ENCODE results near the gene ANKFY1.

ANKFY1 gene

DNA sequence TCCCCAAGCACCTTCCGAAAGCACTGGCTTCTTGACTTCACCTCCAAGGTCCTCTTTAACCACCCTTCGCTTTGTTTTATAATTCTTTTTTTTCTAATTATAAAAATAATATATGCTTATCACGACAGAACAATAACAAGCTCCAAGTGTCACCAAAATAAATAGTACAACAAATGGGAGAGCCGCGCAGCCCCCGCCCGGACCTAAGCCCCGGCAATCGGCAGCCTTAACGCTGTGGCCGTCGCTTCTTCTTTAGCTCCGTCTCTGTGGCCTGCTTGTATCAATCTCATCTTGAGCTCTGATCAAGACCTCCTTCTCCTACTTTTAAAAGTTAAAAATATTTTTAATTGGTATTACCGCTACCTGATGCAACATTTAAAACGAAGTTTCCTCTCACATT, 78.1 kb downstream of the ANKFY1 start:
- H3K27ac ChIP-seq (ENCODE audit: low read depth, low read length), result no peak overlapping the region

GRCh38 chr17:4184811-4185210, 79.0 kb downstream of the ANKFY1 start:
- Histone ChIP-seq H3K9me3 (ENCODE audit: control insufficient read depth in 5 of 5, low read length in 5 of 5) (no peaks in the 10 kb centered on the region), H3K27ac (ENCODE audit: low read depth, low read length) (no peak overlapping the region), H3K27me3 (ENCODE audit: control insufficient read depth in 5 of 5, insufficient read depth in 4 of 5, low read length in 5 of 5) (no peaks in the 10 kb centered on the region), H3K36me3 (ENCODE audit: control insufficient read depth in 5 of 5, insufficient read depth in 5 of 5, low read length in 5 of 5) (peaks cover 20 to 96% (median 78%) of the 10 kb centered on the region in 5 donors), H3K4me3 (ENCODE audit: low read depth in 1 of 5, low read length in 5 of 5) (no peak overlapping the region), H3K4me1 (ENCODE audit: control insufficient read depth in 5 of 5, insufficient read depth in 5 of 5, low read length in 5 of 5) (peaks cover 0 to 10% (median 4%) of the 10 kb centered on the region in 5 donors), H3K9ac (ENCODE audit: low read length in 5 of 5) (no peak overlapping the region)

More for the DNA sequence above, 78.1 kb downstream of the ANKFY1 start:
- Histone ChIP-seq H3K9me3 (ENCODE audit: control insufficient read depth in 5 of 5, low read length in 5 of 5) (no peaks in the 10 kb centered on the region), H3K27me3 (ENCODE audit: control insufficient read depth in 5 of 5, insufficient read depth in 4 of 5, low read length in 5 of 5) (no peaks in the 10 kb centered on the region), H3K4me1 (ENCODE audit: control insufficient read depth in 5 of 5, insufficient read depth in 5 of 5, low read length in 5 of 5) (peaks cover 0 to 10% (median 4%) of the 10 kb centered on the region in 5 donors), H3K4me3 (ENCODE audit: low read depth in 1 of 5, low read length in 5 of 5) (no peak overlapping the region), H3K36me3 (ENCODE audit: control insufficient read depth in 5 of 5, insufficient read depth in 5 of 5, low read length in 5 of 5) (peaks cover 20 to 95% (median 76%) of the 10 kb centered on the region in 5 donors), H3K9ac (ENCODE audit: low read length in 5 of 5) (no peak overlapping the region)

DNA sequence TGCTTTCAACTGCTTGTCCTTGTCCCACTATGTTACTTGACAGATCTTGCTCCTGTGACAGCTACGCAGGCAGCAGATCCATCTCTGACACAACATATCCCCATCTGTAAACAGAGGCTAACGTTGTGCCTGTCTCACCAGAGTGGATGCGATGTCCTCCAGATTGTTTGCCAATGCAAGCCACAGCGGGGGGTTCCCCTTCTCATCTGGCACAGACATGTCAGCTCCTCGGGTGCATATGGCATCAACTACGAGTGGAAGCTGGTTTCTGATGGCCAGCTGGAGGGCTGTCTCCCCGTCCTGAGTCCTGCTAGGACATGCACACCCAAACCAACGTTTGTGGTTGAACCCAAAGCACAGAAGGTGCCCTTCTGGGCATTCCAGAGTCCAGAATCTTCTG, 81.7 kb downstream of the ANKFY1 start:
- Histone ChIP-seq H3K9ac (ENCODE audit: low read length in 5 of 5) (no peak overlapping the region), H3K4me1 (ENCODE audit: control insufficient read depth in 5 of 5, insufficient read depth in 5 of 5, low read length in 5 of 5) (no peaks in the 10 kb centered on the region), H3K27me3 (ENCODE audit: control insufficient read depth in 5 of 5, insufficient read depth in 4 of 5, low read length in 5 of 5) (no peaks in the 10 kb centered on the region), H3K4me3 (ENCODE audit: low read depth in 1 of 5, low read length in 5 of 5) (no peak overlapping the region), H3K9me3 (ENCODE audit: control insufficient read depth in 5 of 5, low read length in 5 of 5) (no peaks in the 10 kb centered on the region), H3K36me3 (ENCODE audit: control insufficient read depth in 5 of 5, insufficient read depth in 5 of 5, low read length in 5 of 5) (peaks cover 19 to 96% (median 85%) of the 10 kb centered on the region in 5 donors), H3K27ac (ENCODE audit: low read depth, low read length) (no peak overlapping the region)

DNA sequence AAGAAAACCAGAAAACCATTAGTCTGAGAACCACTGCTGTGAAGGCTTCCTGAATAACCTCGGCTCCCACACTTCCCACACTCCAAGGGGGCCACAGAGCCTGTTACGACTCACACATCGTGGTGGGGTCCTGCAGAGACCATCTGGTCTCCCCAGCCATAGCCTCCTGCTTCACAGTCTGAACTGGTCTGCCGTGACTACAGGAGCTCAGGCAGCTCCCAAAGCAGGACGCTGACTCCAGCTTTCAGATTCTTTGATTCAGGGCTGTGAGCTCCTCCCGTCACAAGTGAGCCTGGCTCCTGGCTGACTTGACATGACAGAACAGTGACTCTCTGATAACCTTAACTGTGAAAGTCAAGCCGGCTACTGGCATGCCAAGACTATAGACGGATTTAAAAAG, 83.0 kb downstream of the ANKFY1 start:
- no peak overlapping the region for H3K9ac ChIP-seq (ENCODE audit: low read length in 5 of 5)
- no peaks in the 10 kb centered on the region for H3K27me3 ChIP-seq (ENCODE audit: control insufficient read depth in 5 of 5, insufficient read depth in 4 of 5, low read length in 5 of 5)
- H3K4me1 ChIP-seq (ENCODE audit: control insufficient read depth in 5 of 5, insufficient read depth in 5 of 5, low read length in 5 of 5), result no peaks in the 10 kb centered on the region
- H3K27ac ChIP-seq (ENCODE audit: low read depth, low read length), result no peak overlapping the region
- H3K4me3 ChIP-seq (ENCODE audit: low read depth in 1 of 5, low read length in 5 of 5), result no peak overlapping the region
- peaks cover 19 to 96% (median 88%) of the 10 kb centered on the region in 5 donors for H3K36me3 ChIP-seq (ENCODE audit: control insufficient read depth in 5 of 5, insufficient read depth in 5 of 5, low read length in 5 of 5)
- H3K9me3 ChIP-seq (ENCODE audit: control insufficient read depth in 5 of 5, low read length in 5 of 5), result no peaks in the 10 kb centered on the region

GRCh38 chr17:4179071-4179470, 84.7 kb downstream of the ANKFY1 start:
- H3K9ac ChIP-seq (ENCODE audit: low read length in 5 of 5), result no peak overlapping the region
- H3K36me3 ChIP-seq (ENCODE audit: control insufficient read depth in 5 of 5, insufficient read depth in 5 of 5, low read length in 5 of 5), result peaks cover 16 to 96% (median 93%) of the 10 kb centered on the region in 5 donors
- H3K9me3 ChIP-seq (ENCODE audit: control insufficient read depth in 5 of 5, low read length in 5 of 5), result no peaks in the 10 kb centered on the region
- no peaks in the 10 kb centered on the region for H3K27me3 ChIP-seq (ENCODE audit: control insufficient read depth in 5 of 5, insufficient read depth in 4 of 5, low read length in 5 of 5)
- H3K27ac ChIP-seq (ENCODE audit: low read depth, low read length), result no peak overlapping the region
- H3K4me3 ChIP-seq (ENCODE audit: low read depth in 1 of 5, low read length in 5 of 5), result no peak overlapping the region
- H3K4me1 ChIP-seq (ENCODE audit: control insufficient read depth in 5 of 5, insufficient read depth in 5 of 5, low read length in 5 of 5), result no peaks in the 10 kb centered on the region

GRCh38 chr17:4178651-4179050, 85.1 kb downstream of the ANKFY1 start:
- Histone ChIP-seq H3K4me1 (ENCODE audit: control insufficient read depth in 5 of 5, insufficient read depth in 5 of 5, low read length in 5 of 5) (no peaks in the 10 kb centered on the region), H3K9ac (ENCODE audit: low read length in 5 of 5) (no peak overlapping the region), H3K9me3 (ENCODE audit: control insufficient read depth in 5 of 5, low read length in 5 of 5) (no peaks in the 10 kb centered on the region), H3K36me3 (ENCODE audit: control insufficient read depth in 5 of 5, insufficient read depth in 5 of 5, low read length in 5 of 5) (peaks cover 12 to 96% (median 93%) of the 10 kb centered on the region in 5 donors), H3K4me3 (ENCODE audit: low read depth in 1 of 5, low read length in 5 of 5) (no peak overlapping the region), H3K27me3 (ENCODE audit: control insufficient read depth in 5 of 5, insufficient read depth in 4 of 5, low read length in 5 of 5) (no peaks in the 10 kb centered on the region), H3K27ac (ENCODE audit: low read depth, low read length) (no peak overlapping the region)

- Histone ChIP-seq H3K36me3 (ENCODE audit: control insufficient read depth in 5 of 5, insufficient read depth in 5 of 5, low read length in 5 of 5) (peaks cover 9 to 95% (median 93%) of the 10 kb centered on the region in 5 donors), H3K9me3 (ENCODE audit: control insufficient read depth in 5 of 5, low read length in 5 of 5) (no peaks in the 10 kb centered on the region), H3K27me3 (ENCODE audit: control insufficient read depth in 5 of 5, insufficient read depth in 4 of 5, low read length in 5 of 5) (no peaks in the 10 kb centered on the region), H3K4me3 (ENCODE audit: low read depth in 1 of 5, low read length in 5 of 5) (no peak overlapping the region), H3K27ac (ENCODE audit: low read depth, low read length) (no peak overlapping the region), H3K4me1 (ENCODE audit: control insufficient read depth in 5 of 5, insufficient read depth in 5 of 5, low read length in 5 of 5) (no peaks in the 10 kb centered on the region), H3K9ac (ENCODE audit: low read length in 5 of 5) (no peak overlapping the region)
Measured at GRCh38 chr17:4177806-4178205, 86.0 kb downstream of the ANKFY1 start.

DNA sequence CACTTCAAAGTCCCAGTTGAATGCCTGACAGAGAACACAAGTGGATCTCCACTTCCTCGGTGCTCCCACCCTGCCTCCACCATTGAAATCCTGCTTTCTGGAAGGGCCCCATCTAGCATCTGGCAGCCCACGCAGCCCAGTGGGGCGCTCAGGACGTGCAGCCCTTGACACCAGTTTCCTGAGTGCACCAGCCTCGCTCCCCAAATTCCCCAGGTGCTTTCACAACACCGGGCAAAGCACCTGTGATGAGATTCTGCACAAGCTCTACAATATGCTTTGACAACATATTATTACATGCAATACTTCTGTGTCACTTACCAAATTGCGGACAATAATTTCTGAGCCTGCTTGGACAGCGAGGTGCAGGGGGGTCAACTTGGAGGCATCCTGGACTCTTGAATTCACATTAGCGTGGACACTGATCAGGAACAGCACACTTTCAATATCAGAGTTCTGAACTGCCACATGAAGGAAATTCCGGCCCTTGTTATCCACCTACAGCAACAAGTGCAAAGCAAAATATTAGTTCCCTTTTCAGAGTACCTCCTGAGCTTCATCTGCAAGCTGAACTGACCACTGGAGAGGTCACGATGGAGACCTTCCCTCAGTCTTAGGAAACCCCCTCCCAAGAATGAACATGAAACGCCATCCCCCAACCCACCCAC, 86.8 kb downstream of the ANKFY1 start:
- Histone ChIP-seq H3K4me3 (ENCODE audit: low read depth in 1 of 5, low read length in 5 of 5) (no peak overlapping the region), H3K9me3 (ENCODE audit: control insufficient read depth in 5 of 5, low read length in 5 of 5) (no peaks in the 10 kb centered on the region), H3K9ac (ENCODE audit: low read length in 5 of 5) (no peak overlapping the region), H3K4me1 (ENCODE audit: control insufficient read depth in 5 of 5, insufficient read depth in 5 of 5, low read length in 5 of 5) (no peaks in the 10 kb centered on the region), H3K27me3 (ENCODE audit: control insufficient read depth in 5 of 5, insufficient read depth in 4 of 5, low read length in 5 of 5) (no peaks in the 10 kb centered on the region), H3K36me3 (ENCODE audit: control insufficient read depth in 5 of 5, insufficient read depth in 5 of 5, low read length in 5 of 5) (peaks cover 6 to 94% (median 92%) of the 10 kb centered on the region in 5 donors), H3K27ac (ENCODE audit: low read depth, low read length) (no peak overlapping the region)

DNA sequence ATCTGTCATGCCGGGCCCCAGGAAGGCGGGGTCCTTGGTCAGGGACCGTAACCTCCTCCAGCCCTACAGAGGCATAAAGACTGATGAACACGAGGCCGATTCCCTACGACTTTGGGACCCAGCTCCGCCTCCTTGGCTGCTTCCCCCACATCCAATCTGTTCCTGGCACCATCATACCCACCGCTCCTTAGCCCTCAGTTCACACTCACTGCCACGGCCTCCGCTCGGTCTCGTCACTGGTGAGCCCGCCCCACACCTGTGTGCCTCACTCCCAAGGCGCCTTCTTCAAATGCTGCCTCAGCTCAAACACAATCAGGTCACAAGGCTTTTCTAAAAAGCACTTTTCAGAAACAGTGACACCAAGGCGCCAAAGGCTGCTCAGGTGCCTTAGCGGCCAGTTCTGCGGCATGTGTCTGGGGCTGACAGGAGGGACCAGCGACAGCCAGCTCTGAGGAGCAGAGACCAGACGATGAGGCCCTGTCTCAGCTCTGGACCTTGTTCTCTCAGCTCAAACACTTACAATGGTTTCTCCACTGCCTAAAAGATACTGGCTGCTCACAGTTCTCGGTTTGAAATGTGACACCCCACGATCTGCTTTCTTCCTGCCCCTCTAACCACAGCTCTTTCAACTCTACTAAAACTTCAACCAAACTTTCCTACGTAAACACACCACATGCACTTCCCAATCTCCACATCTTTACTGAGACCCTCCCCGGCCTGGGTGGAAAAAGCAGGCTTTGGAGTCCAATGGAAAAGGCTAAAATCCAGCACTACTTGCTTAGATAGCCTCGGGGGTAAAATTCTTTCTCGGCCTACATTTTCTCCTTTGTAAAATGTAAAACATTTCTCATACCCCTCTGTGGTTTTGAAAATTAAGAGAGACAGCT, 87.6 kb downstream of the ANKFY1 start:
- Histone ChIP-seq H3K9me3 (ENCODE audit: control insufficient read depth in 5 of 5, low read length in 5 of 5) (no peaks in the 10 kb centered on the region), H3K27me3 (ENCODE audit: control insufficient read depth in 5 of 5, insufficient read depth in 4 of 5, low read length in 5 of 5) (no peaks in the 10 kb centered on the region), H3K4me3 (ENCODE audit: low read depth in 1 of 5, low read length in 5 of 5) (no peak overlapping the region), H3K36me3 (ENCODE audit: control insufficient read depth in 5 of 5, insufficient read depth in 5 of 5, low read length in 5 of 5) (peaks cover 3 to 94% (median 92%) of the 10 kb centered on the region in 5 donors), H3K9ac (ENCODE audit: low read length in 5 of 5) (peak overlapping the region in 1 of 5 donors; percentile 12), H3K4me1 (ENCODE audit: control insufficient read depth in 5 of 5, insufficient read depth in 5 of 5, low read length in 5 of 5) (no peaks in the 10 kb centered on the region), H3K27ac (ENCODE audit: low read depth, low read length) (no peak overlapping the region)

- Histone ChIP-seq H3K4me1 (ENCODE audit: control insufficient read depth in 5 of 5, insufficient read depth in 5 of 5, low read length in 5 of 5) (no peaks in the 10 kb centered on the region), H3K4me3 (ENCODE audit: low read depth in 1 of 5, low read length in 5 of 5) (no peak overlapping the region), H3K9me3 (ENCODE audit: control insufficient read depth in 5 of 5, low read length in 5 of 5) (no peaks in the 10 kb centered on the region), H3K36me3 (ENCODE audit: control insufficient read depth in 5 of 5, insufficient read depth in 5 of 5, low read length in 5 of 5) (peaks cover 3 to 97% (median 96%) of the 10 kb centered on the region in 5 donors), H3K27ac (ENCODE audit: low read depth, low read length) (no peak overlapping the region), H3K27me3 (ENCODE audit: control insufficient read depth in 5 of 5, insufficient read depth in 4 of 5, low read length in 5 of 5) (no peaks in the 10 kb centered on the region), H3K9ac (ENCODE audit: low read length in 5 of 5) (no peak overlapping the region)
Measured at GRCh38 chr17:4174556-4174955, 89.2 kb downstream of the ANKFY1 start.

All from subcutaneous abdominal adipose tissue (tissue), 5 donors.